H1 (cell line): ENCODE measurements around the gene ADRM1. TPM values are rescaled to one million over a fixed set of nuclear protein-coding genes. Genes with fewer than 3 reads are reported as not detected.

ENCODE experiments used
- CTCF ChIA-PET: fragments of 300-600 bp; sonication (Branson Sonifier 250); formaldehyde crosslinking; loops from one replicate; lab custom pipeline; 2021; ENCODE audit not compliant: partially characterized antibody; lab: Charles Lee
- POLR2A ChIA-PET: fragments of 300-600 bp; sonication (Branson Sonifier 250); formaldehyde crosslinking; loops from one replicate; lab custom pipeline; 2021; ENCODE audit warnings: inconsistent platforms; ENCODE audit not compliant: partially characterized antibody; lab: Charles Lee
- DNase-seq, 2 experiments: peaks; one replicate each; pipeline versions ENCODE4 v3.0.0 to v3.0.0-alpha.2; 2010 to 2022; ENCODE audit warnings: low spot score in 2 of 2, low read depth in 1 of 2, mixed read lengths in 1 of 2
- FAIRE-seq: peaks from 2 replicates; lab custom pipeline; 2011; peaks lifted over from hg19 to GRCh38; lab: Jason Lieb, UNC
- H2AFZ ChIP-seq: 2 replicates; pipeline ENCODE4 v1.8.1; 2012; ENCODE audit warnings: low read length, inconsistent platforms
- H2AK5ac ChIP-seq: 2 replicates; pipeline ENCODE4 v1.6.1; 2013; ENCODE audit warnings: low read depth, low read length
- H2BK120ac ChIP-seq: replicated peaks from 2 replicates; pipeline ENCODE3; 2013; ENCODE audit warnings: low read depth, low read length, inconsistent platforms
- H2BK12ac ChIP-seq: 2 replicates; pipeline ENCODE4 v1.6.1; 2013; ENCODE audit warnings: low read depth, low read length
- H2BK15ac ChIP-seq: 2 replicates; pipeline ENCODE4 v1.6.1; 2013; ENCODE audit warnings: low read length
- H2BK20ac ChIP-seq: 2 replicates; pipeline ENCODE4 v1.6.1; 2013; ENCODE audit warnings: low read length
- H2BK5ac ChIP-seq: 2 replicates; pipeline ENCODE4 v1.6.1; 2013; ENCODE audit warnings: low read depth, low read length
- H3K14ac ChIP-seq: 2 replicates; pipeline ENCODE4 v1.6.1; 2013; ENCODE audit warnings: inconsistent platforms; ENCODE audit not compliant: insufficient read length
- H3K18ac ChIP-seq: 2 replicates; pipeline ENCODE4 v1.6.1; 2013; ENCODE audit warnings: low read length; ENCODE audit errors: extremely low read depth
- H3K23ac ChIP-seq: 2 replicates; pipeline ENCODE4 v1.6.1; 2013; ENCODE audit warnings: inconsistent platforms; ENCODE audit not compliant: insufficient read length
- H3K23me2 ChIP-seq: 2 replicates; pipeline ENCODE4 v1.6.1; 2013; ENCODE audit warnings: low read depth, low read length
- H3K27ac ChIP-seq: 2 replicates; pipeline ENCODE4 v1.6.1; 2011; ENCODE audit warnings: low read depth, low read length, inconsistent platforms
- H3K27me3 ChIP-seq, 4 experiments: replicated peaks in 1 of 4; 1 replicate in 1 of 4; 2 replicates in 3 of 4; pipeline versions ENCODE4 v1.6.1 to v1.8.1; 2011 to 2013; ENCODE audit warnings: low read length in 3 of 4, mild to moderate bottlenecking in 3 of 4, inconsistent platforms in 2 of 4, mixed read lengths in 2 of 4, moderate library complexity in 1 of 4; ENCODE audit not compliant: control insufficient read depth in 3 of 4, insufficient read depth in 3 of 4; ENCODE audit errors: extremely low read depth in 1 of 4
- H3K36me3 ChIP-seq, 4 experiments: 2 replicates each; pipeline versions ENCODE4 v1.6.1 to v1.8.1; 2011 to 2013; ENCODE audit warnings: mild to moderate bottlenecking in 4 of 4, low read length in 3 of 4, moderate library complexity in 2 of 4, control low read depth in 1 of 4, inconsistent platforms in 1 of 4; ENCODE audit not compliant: insufficient read depth in 4 of 4, control insufficient read depth in 2 of 4
- H3K4ac ChIP-seq: replicated peaks from 2 replicates; pipeline ENCODE3; 2013; ENCODE audit warnings: low read length, low read depth, mixed read lengths, inconsistent platforms; ENCODE audit not compliant: insufficient read length
- H3K4me1 ChIP-seq, 4 experiments: replicated peaks in 1 of 4; 1 replicate in 1 of 4; 2 replicates in 3 of 4; pipeline versions ENCODE4 v1.6.1 to v1.8.1; 2011 to 2013; ENCODE audit warnings: low read length in 3 of 4, inconsistent platforms in 2 of 4, mixed read lengths in 1 of 4; ENCODE audit not compliant: insufficient read depth in 4 of 4, control insufficient read depth in 3 of 4
- H3K4me2 ChIP-seq, 2 experiments: 2 replicates each; pipeline versions ENCODE4 v1.6.1 to v1.8.1; 2011 to 2013; ENCODE audit warnings: low read depth in 2 of 2, low read length in 2 of 2, control low read depth in 1 of 2, inconsistent platforms in 1 of 2, mild to moderate bottlenecking in 1 of 2; ENCODE audit not compliant: insufficient read depth in 1 of 2
- H3K4me3 ChIP-seq, 4 experiments: fragments of 200-600, 300-600 bp in 1 of 4; sonication (generic), shearing (Covaris generic), sonication (Bioruptor Twin) in 1 of 4; 2 replicates each; pipeline versions ENCODE4 v1.5.1 to v1.8.1; 2011 to 2016; ENCODE audit warnings: low read length in 4 of 4, low read depth in 3 of 4, control low read depth in 2 of 4, inconsistent platforms in 2 of 4, mild to moderate bottlenecking in 2 of 4, mixed read lengths in 1 of 4, moderate library complexity in 1 of 4; ENCODE audit not compliant: insufficient read depth in 2 of 4; ENCODE audit errors: extremely low read depth in 1 of 4
- H3K56ac ChIP-seq: replicated peaks from 2 replicates; pipeline ENCODE3; 2013; ENCODE audit warnings: low read depth, mild to moderate bottlenecking, mixed read lengths, low read length, inconsistent platforms; ENCODE audit not compliant: insufficient read length
- H3K79me1 ChIP-seq: 2 replicates; pipeline ENCODE4 v1.6.1; 2013; ENCODE audit warnings: low read depth, low read length, control low read depth
- H3K79me2 ChIP-seq, 2 experiments: 2 replicates each; pipeline versions ENCODE4 v1.6.1 to v1.8.1; 2012 to 2013; ENCODE audit warnings: low read length in 2 of 2, mild to moderate bottlenecking in 2 of 2, inconsistent platforms in 1 of 2; ENCODE audit not compliant: insufficient read depth in 2 of 2, control insufficient read depth in 1 of 2
- H3K9ac ChIP-seq, 4 experiments: replicated peaks in 1 of 4; 1 replicate in 1 of 4; 2 replicates in 3 of 4; pipeline versions ENCODE4 v1.6.1 to v1.8.1; 2011 to 2013; ENCODE audit warnings: low read depth in 3 of 4, low read length in 3 of 4, control low read depth in 2 of 4, mild to moderate bottlenecking in 2 of 4, moderate library complexity in 2 of 4, inconsistent platforms in 1 of 4; ENCODE audit errors: extremely low read depth in 1 of 4
- H3K9me3 ChIP-seq, 2 experiments: 2 replicates each; pipeline versions ENCODE4 v1.6.1 to v1.8.1; 2012 to 2013; ENCODE audit warnings: mild to moderate bottlenecking in 2 of 2, moderate library complexity in 2 of 2, control low read depth in 1 of 2, inconsistent platforms in 1 of 2, low read depth in 1 of 2, low read length in 1 of 2, mixed read lengths in 1 of 2; ENCODE audit not compliant: insufficient read depth in 2 of 2
- H4K20me1 ChIP-seq, 2 experiments: replicated peaks in 1 of 2; 2 replicates each; pipeline versions ENCODE3 to v1.8.1; 2011 to 2013; ENCODE audit warnings: inconsistent platforms in 2 of 2, low read length in 2 of 2, mild to moderate bottlenecking in 1 of 2; ENCODE audit not compliant: insufficient read depth in 2 of 2, control insufficient read depth in 1 of 2
- H4K5ac ChIP-seq: 2 replicates; pipeline ENCODE4 v1.6.1; 2013; ENCODE audit warnings: low read length, low read depth, mixed read lengths, inconsistent platforms; ENCODE audit not compliant: insufficient read length
- H4K8ac ChIP-seq: 2 replicates; pipeline ENCODE4 v1.8.0; 2013; ENCODE audit warnings: mild to moderate bottlenecking, moderate library complexity, low read length, inconsistent platforms; ENCODE audit not compliant: insufficient read depth; ENCODE audit errors: extremely low read depth
- H4K91ac ChIP-seq: replicated peaks from 2 replicates; pipeline ENCODE3; 2013; ENCODE audit warnings: low read length, mixed read lengths, inconsistent platforms; ENCODE audit not compliant: insufficient read length
- CHD2 ChIP-seq: IDR thresholded peaks from 2 replicates; pipeline ENCODE4 v1.6.1; 2012; ENCODE audit warnings: low read length, improper control_type of control experiment
- SP4 ChIP-seq: IDR thresholded peaks from 2 replicates; pipeline ENCODE4 v1.6.1; 2012; ENCODE audit warnings: low read length, inconsistent platforms
- WGBS, 2 experiments: shearing (Covaris generic) in 1 of 2; methylation state at CpG; one replicate each; pipeline versions ENCODE4 v1.1.6 to v1.1.7; 2013 to 2015; ENCODE audit warnings: low lambda C conversion rate in 2 of 2, mixed read lengths in 2 of 2, inconsistent platforms in 1 of 2, low coverage in 1 of 2, missing lambda C conversion rate in 1 of 2; ENCODE audit not compliant: insufficient replicate concordance in 2 of 2, insufficient coverage in 1 of 2, insufficient read length in 1 of 2; ENCODE audit errors: extremely low coverage in 1 of 2, missing lambda C conversion rate in 1 of 2; 5-methylcytosine and 5-hydroxymethylcytosine counted together
- polyA plus RNA-seq, 7 experiments: library from polyadenylated mRNA; depleted of rRNA in 3 of 7; stranded (reverse) in 5 of 7; unstranded in 2 of 7; fragments of >200 nt in 5 of 7; fragments of 200-250 nt in 2 of 7; gene quantifications; 1 replicate in 5 of 7; 2 replicates in 1 of 7; 4 replicates in 1 of 7; pipeline versions ENCODE4 v1.2.1 to v1.2.3, GENCODE V29; 2011 to 2013; ENCODE audit warnings: missing spikeins in 2 of 7, mixed read lengths in 2 of 7
- total RNA-seq: library from RNA; stranded (reverse); fragmentation: NEBNext Ultra II Directional; extraction: Animal tissue kit (Norgen Biotek cat#: 25700); gene quantifications from 2 replicates; pipeline ENCODE4 v1.2.1, GENCODE V29; 2021
- TF ChIP-seq, protein P1 (sequence below): IDR thresholded peaks from 2 replicates; pipeline ENCODE4 v1.6.1; 2012; ENCODE audit warnings: inconsistent platforms

The ADRM1 gene
- total and polyA plus RNA-seq, 2 of the 8 experiments (the other 6 are each of a cell fraction or from before 2014, with no cell fraction given), result 126 to 214 TPM

DNA sequence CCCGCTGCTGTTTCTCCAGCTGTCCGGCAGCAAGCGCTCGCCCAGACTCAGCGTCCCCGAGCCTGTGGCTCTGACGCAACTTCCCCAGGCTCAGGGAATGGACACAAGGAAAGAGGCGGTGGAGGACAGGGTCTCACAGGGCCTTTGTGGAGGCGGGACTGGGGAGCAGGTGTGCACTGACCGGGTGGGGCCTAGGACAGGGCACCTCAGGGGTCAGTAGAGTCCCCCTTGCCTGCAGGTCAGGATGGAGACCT is 44.3 kb downstream of the ADRM1 start:
- Histone ChIP-seq H4K8ac (peak overlapping the region; percentile 57; the same call in 1 of the 2 replicates), H4K20me1 (peaks cover 0 to 10% of the 10 kb centered on the region in 2 experiments), H2AFZ (no peak overlapping the region), H4K5ac (no peak overlapping the region), H3K27me3 (no peaks in the 10 kb centered on the region), H4K91ac (no peak overlapping the region), H3K27ac (no peak overlapping the region), H3K79me2 (no peaks in the 10 kb centered on the region), H3K23me2 (no peaks in the 10 kb centered on the region; the same call in 1 of the 2 replicates), H3K18ac (no peak overlapping the region), H3K4me3 (no peak overlapping the region), H3K4me2 (no peak overlapping the region), H2BK20ac (no peak overlapping the region), H2BK5ac (no peak overlapping the region; the same call in 1 of the 2 replicates), H3K36me3 (peaks cover 28 to 69% (median 58%) of the 10 kb centered on the region in 4 experiments; a peak in 7 of 8 replicates), H2BK120ac (no peak overlapping the region), H3K14ac (no peak overlapping the region), H3K4ac (no peak overlapping the region), H3K9ac (no peak overlapping the region), H3K56ac (no peak overlapping the region), H3K9me3 (peaks cover 0 to 3% of the 10 kb centered on the region in 2 experiments; a peak in 2 of 4 replicates), H3K23ac (no peak overlapping the region), H2BK15ac (no peak overlapping the region), H2AK5ac (no peak overlapping the region), H3K4me1 (no peaks in the 10 kb centered on the region; a peak in 1 of 7 replicates), H2BK12ac (no peak overlapping the region), H3K79me1 (no peaks in the 10 kb centered on the region; the same call in 1 of the 2 replicates)
- WGBS, 2 experiments, result 94% methylated on average over 10 of the region's 10 CpGs; no CpG with 5 or more reads in 1 of the 2 experiments
- ChIA-PET POLR2A (interaction anchor here (0.8 to 12.3 kb wide), 9 partner anchors 13 to 43 kb away, joined by 3 to 95 read pairs (median 5); partner anchors contain the start of gene RPS21), CTCF (interaction anchor here (0.9 kb wide), 1 partner anchor 21 kb away, joined by 4 read pairs; no protein-coding TSS in a partner anchor)
- FAIRE-seq (no peak), DNase-seq (no peak)
- TF ChIP-seq CHD2, result no peak
- TF ChIP-seq, protein P1, sequence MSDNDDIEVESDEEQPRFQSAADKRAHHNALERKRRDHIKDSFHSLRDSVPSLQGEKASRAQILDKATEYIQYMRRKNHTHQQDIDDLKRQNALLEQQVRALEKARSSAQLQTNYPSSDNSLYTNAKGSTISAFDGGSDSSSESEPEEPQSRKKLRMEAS, result no peak
- TF ChIP-seq SP4, result no peak
